ENCODE measurements around the gene SETD5. TPM values are rescaled to one million over a fixed set of nuclear protein-coding genes. Genes with fewer than 3 reads are reported as not detected.

SETD5 gene
- total RNA-seq, 1 donor from 2014 or later, result 123 TPM

DNA sequence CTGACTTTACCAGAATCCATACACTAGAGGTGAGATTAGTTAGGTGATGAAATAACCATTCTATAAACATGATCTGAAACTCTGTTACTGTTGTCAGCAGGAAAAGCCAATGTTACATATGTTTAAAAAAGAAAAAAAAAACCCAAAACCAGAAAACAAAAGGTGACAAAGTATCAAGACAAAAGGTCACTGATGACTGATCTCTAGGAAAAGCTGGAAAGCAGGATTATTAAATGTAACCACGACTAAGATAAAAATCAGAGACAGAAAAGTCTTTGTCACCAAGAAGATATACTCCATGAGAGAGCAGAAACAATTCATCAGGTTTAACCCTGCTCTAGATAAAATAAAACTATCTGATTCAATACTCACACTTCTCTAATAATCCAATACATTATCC lies 5.4 kb upstream of the SETD5 start:
- TF ChIP-seq, protein P1, sequence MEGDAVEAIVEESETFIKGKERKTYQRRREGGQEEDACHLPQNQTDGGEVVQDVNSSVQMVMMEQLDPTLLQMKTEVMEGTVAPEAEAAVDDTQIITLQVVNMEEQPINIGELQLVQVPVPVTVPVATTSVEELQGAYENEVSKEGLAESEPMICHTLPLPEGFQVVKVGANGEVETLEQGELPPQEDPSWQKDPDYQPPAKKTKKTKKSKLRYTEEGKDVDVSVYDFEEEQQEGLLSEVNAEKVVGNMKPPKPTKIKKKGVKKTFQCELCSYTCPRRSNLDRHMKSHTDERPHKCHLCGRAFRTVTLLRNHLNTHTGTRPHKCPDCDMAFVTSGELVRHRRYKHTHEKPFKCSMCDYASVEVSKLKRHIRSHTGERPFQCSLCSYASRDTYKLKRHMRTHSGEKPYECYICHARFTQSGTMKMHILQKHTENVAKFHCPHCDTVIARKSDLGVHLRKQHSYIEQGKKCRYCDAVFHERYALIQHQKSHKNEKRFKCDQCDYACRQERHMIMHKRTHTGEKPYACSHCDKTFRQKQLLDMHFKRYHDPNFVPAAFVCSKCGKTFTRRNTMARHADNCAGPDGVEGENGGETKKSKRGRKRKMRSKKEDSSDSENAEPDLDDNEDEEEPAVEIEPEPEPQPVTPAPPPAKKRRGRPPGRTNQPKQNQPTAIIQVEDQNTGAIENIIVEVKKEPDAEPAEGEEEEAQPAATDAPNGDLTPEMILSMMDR (IDR thresholded peaks at IDR 0.05), result no peak
- no peak overlapping the region for H3K4me3 Mint-ChIP-seq (ENCODE audit: unreplicated experiment)
- no peaks in the 10 kb centered on the region for H3K27me3 Mint-ChIP-seq (ENCODE audit: low read depth)
- DNase-seq (ENCODE audit: low spot score), result no peak
- peaks cover 41% of the 10 kb centered on the region for H3K36me3 Mint-ChIP-seq (ENCODE audit: low read depth)
- H3K4me1 Mint-ChIP-seq (ENCODE audit: low read depth), result peaks cover 57% of the 10 kb centered on the region
- H3K27ac Mint-ChIP-seq (ENCODE audit: unreplicated experiment), result peak overlapping the region; percentile 66
- H3K9me3 Mint-ChIP-seq (ENCODE audit: low read depth), result no peaks in the 10 kb centered on the region

DNA sequence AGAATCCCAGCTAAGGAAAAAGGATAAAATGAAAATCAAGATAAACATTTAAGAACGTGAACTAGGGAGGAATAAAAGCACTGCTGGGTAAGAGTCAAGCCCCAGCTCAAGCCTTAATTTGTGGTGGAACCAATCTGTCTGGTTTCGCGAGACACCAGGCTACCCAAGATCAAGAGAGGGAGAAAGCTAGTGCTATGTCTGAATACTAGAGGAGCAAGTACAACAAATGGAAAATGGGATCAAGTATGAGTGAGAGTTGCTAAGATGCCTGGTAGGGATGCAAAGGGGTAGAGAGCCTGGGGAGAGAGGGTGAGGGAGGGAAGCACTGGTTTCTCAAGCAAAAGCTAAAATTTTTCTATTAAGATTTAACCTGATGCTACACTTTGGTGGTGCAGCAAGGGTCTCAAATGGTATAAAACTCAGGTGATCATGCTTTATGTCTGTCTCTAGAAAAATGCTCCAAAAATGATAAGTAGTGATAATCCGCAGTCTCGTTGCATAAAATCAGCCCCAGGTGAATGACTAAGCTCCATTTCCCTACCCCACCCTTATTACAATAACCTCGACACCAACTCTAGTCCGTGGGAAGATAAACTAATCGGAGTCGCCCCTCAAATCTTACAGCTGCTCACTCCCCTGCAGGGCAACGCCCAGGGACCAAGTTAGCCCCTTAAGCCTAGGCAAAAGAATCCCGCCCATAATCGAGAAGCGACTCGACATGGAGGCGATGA lies 1.7 kb upstream of the SETD5 start:
- TF ChIP-seq, protein P1 (IDR thresholded peaks at IDR 0.05), result no peak
- Mint-ChIP-seq H3K4me1 (ENCODE audit: low read depth) (peaks cover 62% of the 10 kb centered on the region), H3K36me3 (ENCODE audit: low read depth) (peaks cover 24% of the 10 kb centered on the region)

GRCh38 chr3:9396301-9396631 lies 1.1 kb upstream of the SETD5 start:
- Mint-ChIP-seq H3K27me3 (ENCODE audit: low read depth) (no peaks in the 10 kb centered on the region), H3K27ac (ENCODE audit: unreplicated experiment) (peak overlapping the region; percentile 95), H3K36me3 (ENCODE audit: low read depth) (peaks cover 19% of the 10 kb centered on the region), H3K9me3 (ENCODE audit: low read depth) (no peaks in the 10 kb centered on the region), H3K4me1 (ENCODE audit: low read depth) (peaks cover 66% of the 10 kb centered on the region), H3K4me3 (ENCODE audit: unreplicated experiment) (peak overlapping the region; percentile 81)
- DNase-seq (ENCODE audit: low spot score), result peak; percentile 96
- TF ChIP-seq, protein P1 (IDR thresholded peaks at IDR 0.05), result peak; percentile 5

More for the DNA sequence above, 1.7 kb upstream of the SETD5 start:
- no peak for DNase-seq (ENCODE audit: low spot score)
- Mint-ChIP-seq H3K27me3 (ENCODE audit: low read depth) (no peaks in the 10 kb centered on the region), H3K27ac (ENCODE audit: unreplicated experiment) (peak overlapping the region; percentile 95), H3K4me3 (ENCODE audit: unreplicated experiment) (peak overlapping the region; percentile 81), H3K9me3 (ENCODE audit: low read depth) (no peaks in the 10 kb centered on the region)

GRCh38 chr3:9396632-9397331 lies 633 bp upstream of the SETD5 start:
- Mint-ChIP-seq H3K4me1 (ENCODE audit: low read depth) (peaks cover 66% of the 10 kb centered on the region), H3K27me3 (ENCODE audit: low read depth) (no peaks in the 10 kb centered on the region), H3K27ac (ENCODE audit: unreplicated experiment) (peak overlapping the region; percentile 99), H3K36me3 (ENCODE audit: low read depth) (peaks cover 13% of the 10 kb centered on the region), H3K9me3 (ENCODE audit: low read depth) (no peaks in the 10 kb centered on the region), H3K4me3 (ENCODE audit: unreplicated experiment) (peak overlapping the region; percentile 91)
- peak; percentile 100 for DNase-seq (ENCODE audit: low spot score)
- TF ChIP-seq, protein P1 (IDR thresholded peaks at IDR 0.05), result no peak

- Mint-ChIP-seq H3K9me3 (ENCODE audit: low read depth) (no peaks in the 10 kb centered on the region), H3K36me3 (ENCODE audit: low read depth) (peaks cover 11% of the 10 kb centered on the region), H3K27me3 (ENCODE audit: low read depth) (no peaks in the 10 kb centered on the region), H3K4me3 (ENCODE audit: unreplicated experiment) (peak overlapping the region; percentile 98), H3K4me1 (ENCODE audit: low read depth) (peaks cover 66% of the 10 kb centered on the region), H3K27ac (ENCODE audit: unreplicated experiment) (peak overlapping the region; percentile 100)
- TF ChIP-seq, protein P1 (IDR thresholded peaks at IDR 0.05), result no peak
- DNase-seq (ENCODE audit: low spot score), result peak; percentile 87
These were observed 688 bp downstream of the SETD5 start for GRCh38 chr3:9397906-9398699.

Measured in chondrocyte (in vitro differentiated cells).